H1 (cell line): ENCODE data around the gene CTBP2. TPM values are rescaled to one million over a fixed set of nuclear protein-coding genes. Genes with fewer than 3 reads are reported as not detected.

Experiments used
- CTCF ChIA-PET: fragments of 300-600 bp; sonication (Branson Sonifier 250); formaldehyde crosslinking; loops from one replicate; lab custom pipeline; 2021; ENCODE audit not compliant: partially characterized antibody; lab: Charles Lee
- POLR2A ChIA-PET: fragments of 300-600 bp; sonication (Branson Sonifier 250); formaldehyde crosslinking; loops from one replicate; lab custom pipeline; 2021; ENCODE audit warnings: inconsistent platforms; ENCODE audit not compliant: partially characterized antibody; lab: Charles Lee
- DNase-seq, 2 experiments: peaks; one replicate each; pipeline versions ENCODE4 v3.0.0 to v3.0.0-alpha.2; 2010 to 2022; ENCODE audit warnings: low spot score in 2 of 2, low read depth in 1 of 2, mixed read lengths in 1 of 2
- FAIRE-seq: peaks from 2 replicates; lab custom pipeline; 2011; peaks lifted over from hg19 to GRCh38; lab: Jason Lieb, UNC
- H2AFZ ChIP-seq: 2 replicates; pipeline ENCODE4 v1.8.1; 2012; ENCODE audit warnings: low read length, inconsistent platforms
- H2AK5ac ChIP-seq: 2 replicates; pipeline ENCODE4 v1.6.1; 2013; ENCODE audit warnings: low read depth, low read length
- H2BK120ac ChIP-seq: replicated peaks from 2 replicates; pipeline ENCODE3; 2013; ENCODE audit warnings: low read depth, low read length, inconsistent platforms
- H2BK12ac ChIP-seq: 2 replicates; pipeline ENCODE4 v1.6.1; 2013; ENCODE audit warnings: low read depth, low read length
- H2BK15ac ChIP-seq: 2 replicates; pipeline ENCODE4 v1.6.1; 2013; ENCODE audit warnings: low read length
- H2BK20ac ChIP-seq: 2 replicates; pipeline ENCODE4 v1.6.1; 2013; ENCODE audit warnings: low read length
- H2BK5ac ChIP-seq: 2 replicates; pipeline ENCODE4 v1.6.1; 2013; ENCODE audit warnings: low read depth, low read length
- H3K14ac ChIP-seq: 2 replicates; pipeline ENCODE4 v1.6.1; 2013; ENCODE audit warnings: inconsistent platforms; ENCODE audit not compliant: insufficient read length
- H3K18ac ChIP-seq: 2 replicates; pipeline ENCODE4 v1.6.1; 2013; ENCODE audit warnings: low read length; ENCODE audit errors: extremely low read depth
- H3K23ac ChIP-seq: 2 replicates; pipeline ENCODE4 v1.6.1; 2013; ENCODE audit warnings: inconsistent platforms; ENCODE audit not compliant: insufficient read length
- H3K23me2 ChIP-seq: 2 replicates; pipeline ENCODE4 v1.6.1; 2013; ENCODE audit warnings: low read depth, low read length
- H3K27ac ChIP-seq: 2 replicates; pipeline ENCODE4 v1.6.1; 2011; ENCODE audit warnings: low read depth, low read length, inconsistent platforms
- H3K27me3 ChIP-seq, 4 experiments: replicated peaks in 1 of 4; 1 replicate in 1 of 4; 2 replicates in 3 of 4; pipeline versions ENCODE4 v1.6.1 to v1.8.1; 2011 to 2013; ENCODE audit warnings: low read length in 3 of 4, mild to moderate bottlenecking in 3 of 4, inconsistent platforms in 2 of 4, mixed read lengths in 2 of 4, moderate library complexity in 1 of 4; ENCODE audit not compliant: control insufficient read depth in 3 of 4, insufficient read depth in 3 of 4; ENCODE audit errors: extremely low read depth in 1 of 4
- H3K36me3 ChIP-seq, 4 experiments: 2 replicates each; pipeline versions ENCODE4 v1.6.1 to v1.8.1; 2011 to 2013; ENCODE audit warnings: mild to moderate bottlenecking in 4 of 4, low read length in 3 of 4, moderate library complexity in 2 of 4, control low read depth in 1 of 4, inconsistent platforms in 1 of 4; ENCODE audit not compliant: insufficient read depth in 4 of 4, control insufficient read depth in 2 of 4
- H3K4ac ChIP-seq: replicated peaks from 2 replicates; pipeline ENCODE3; 2013; ENCODE audit warnings: low read length, low read depth, mixed read lengths, inconsistent platforms; ENCODE audit not compliant: insufficient read length
- H3K4me1 ChIP-seq, 4 experiments: replicated peaks in 1 of 4; 1 replicate in 1 of 4; 2 replicates in 3 of 4; pipeline versions ENCODE4 v1.6.1 to v1.8.1; 2011 to 2013; ENCODE audit warnings: low read length in 3 of 4, inconsistent platforms in 2 of 4, mixed read lengths in 1 of 4; ENCODE audit not compliant: insufficient read depth in 4 of 4, control insufficient read depth in 3 of 4
- H3K4me2 ChIP-seq, 2 experiments: 2 replicates each; pipeline versions ENCODE4 v1.6.1 to v1.8.1; 2011 to 2013; ENCODE audit warnings: low read depth in 2 of 2, low read length in 2 of 2, control low read depth in 1 of 2, inconsistent platforms in 1 of 2, mild to moderate bottlenecking in 1 of 2; ENCODE audit not compliant: insufficient read depth in 1 of 2
- H3K4me3 ChIP-seq, 4 experiments: fragments of 200-600, 300-600 bp in 1 of 4; sonication (generic), shearing (Covaris generic), sonication (Bioruptor Twin) in 1 of 4; 2 replicates each; pipeline versions ENCODE4 v1.5.1 to v1.8.1; 2011 to 2016; ENCODE audit warnings: low read length in 4 of 4, low read depth in 3 of 4, control low read depth in 2 of 4, inconsistent platforms in 2 of 4, mild to moderate bottlenecking in 2 of 4, mixed read lengths in 1 of 4, moderate library complexity in 1 of 4; ENCODE audit not compliant: insufficient read depth in 2 of 4; ENCODE audit errors: extremely low read depth in 1 of 4
- H3K56ac ChIP-seq: replicated peaks from 2 replicates; pipeline ENCODE3; 2013; ENCODE audit warnings: low read depth, mild to moderate bottlenecking, mixed read lengths, low read length, inconsistent platforms; ENCODE audit not compliant: insufficient read length
- H3K79me1 ChIP-seq: 2 replicates; pipeline ENCODE4 v1.6.1; 2013; ENCODE audit warnings: low read depth, low read length, control low read depth
- H3K79me2 ChIP-seq, 2 experiments: 2 replicates each; pipeline versions ENCODE4 v1.6.1 to v1.8.1; 2012 to 2013; ENCODE audit warnings: low read length in 2 of 2, mild to moderate bottlenecking in 2 of 2, inconsistent platforms in 1 of 2; ENCODE audit not compliant: insufficient read depth in 2 of 2, control insufficient read depth in 1 of 2
- H3K9ac ChIP-seq, 4 experiments: replicated peaks in 1 of 4; 1 replicate in 1 of 4; 2 replicates in 3 of 4; pipeline versions ENCODE4 v1.6.1 to v1.8.1; 2011 to 2013; ENCODE audit warnings: low read depth in 3 of 4, low read length in 3 of 4, control low read depth in 2 of 4, mild to moderate bottlenecking in 2 of 4, moderate library complexity in 2 of 4, inconsistent platforms in 1 of 4; ENCODE audit errors: extremely low read depth in 1 of 4
- H3K9me3 ChIP-seq, 2 experiments: 2 replicates each; pipeline versions ENCODE4 v1.6.1 to v1.8.1; 2012 to 2013; ENCODE audit warnings: mild to moderate bottlenecking in 2 of 2, moderate library complexity in 2 of 2, control low read depth in 1 of 2, inconsistent platforms in 1 of 2, low read depth in 1 of 2, low read length in 1 of 2, mixed read lengths in 1 of 2; ENCODE audit not compliant: insufficient read depth in 2 of 2
- H4K20me1 ChIP-seq, 2 experiments: replicated peaks in 1 of 2; 2 replicates each; pipeline versions ENCODE3 to v1.8.1; 2011 to 2013; ENCODE audit warnings: inconsistent platforms in 2 of 2, low read length in 2 of 2, mild to moderate bottlenecking in 1 of 2; ENCODE audit not compliant: insufficient read depth in 2 of 2, control insufficient read depth in 1 of 2
- H4K5ac ChIP-seq: 2 replicates; pipeline ENCODE4 v1.6.1; 2013; ENCODE audit warnings: low read length, low read depth, mixed read lengths, inconsistent platforms; ENCODE audit not compliant: insufficient read length
- H4K8ac ChIP-seq: 2 replicates; pipeline ENCODE4 v1.8.0; 2013; ENCODE audit warnings: mild to moderate bottlenecking, moderate library complexity, low read length, inconsistent platforms; ENCODE audit not compliant: insufficient read depth; ENCODE audit errors: extremely low read depth
- H4K91ac ChIP-seq: replicated peaks from 2 replicates; pipeline ENCODE3; 2013; ENCODE audit warnings: low read length, mixed read lengths, inconsistent platforms; ENCODE audit not compliant: insufficient read length
- GABPA ChIP-seq: IDR thresholded peaks from 2 replicates; pipeline ENCODE4 v1.6.1; 2011; ENCODE audit warnings: mild to moderate bottlenecking, low read length, moderate library complexity, borderline replicate concordance; ENCODE audit not compliant: insufficient read depth
- KDM1A ChIP-seq: fragments of 200-600, 300-600 bp; sonication (generic); IDR thresholded peaks from 2 replicates; pipeline ENCODE4 v1.7.1; 2016; ENCODE audit warnings: mild to moderate bottlenecking, low read length, borderline replicate concordance
- KDM4A ChIP-seq: IDR thresholded peaks from one replicate; pipeline ENCODE4 v1.7.1; 2012; ENCODE audit warnings: low read depth, mild to moderate bottlenecking, moderate library complexity, low read length, inconsistent platforms; ENCODE audit not compliant: severe bottlenecking
- POLR2AphosphoS5 ChIP-seq: IDR thresholded peaks from 2 replicates; pipeline ENCODE4 v1.6.1; 2011; ENCODE audit warnings: low read depth, low read length
- SIN3A ChIP-seq, 2 experiments: IDR thresholded peaks in 1 of 2; conservative IDR thresholded peaks in 1 of 2; 2 replicates each; pipeline ENCODE4 v1.6.1; 2011 to 2012; ENCODE audit warnings: low read length in 2 of 2, improper control_type of control experiment in 1 of 2, low read depth in 1 of 2, mild to moderate bottlenecking in 1 of 2
- WGBS, 2 experiments: shearing (Covaris generic) in 1 of 2; methylation state at CpG; one replicate each; pipeline versions ENCODE4 v1.1.6 to v1.1.7; 2013 to 2015; ENCODE audit warnings: low lambda C conversion rate in 2 of 2, mixed read lengths in 2 of 2, inconsistent platforms in 1 of 2, low coverage in 1 of 2, missing lambda C conversion rate in 1 of 2; ENCODE audit not compliant: insufficient replicate concordance in 2 of 2, insufficient coverage in 1 of 2, insufficient read length in 1 of 2; ENCODE audit errors: extremely low coverage in 1 of 2, missing lambda C conversion rate in 1 of 2; 5-methylcytosine and 5-hydroxymethylcytosine counted together
- polyA plus RNA-seq, 7 experiments: library from polyadenylated mRNA; depleted of rRNA in 3 of 7; stranded (reverse) in 5 of 7; unstranded in 2 of 7; fragments of >200 nt in 5 of 7; fragments of 200-250 nt in 2 of 7; gene quantifications; 1 replicate in 5 of 7; 2 replicates in 1 of 7; 4 replicates in 1 of 7; pipeline versions ENCODE4 v1.2.1 to v1.2.3, GENCODE V29; 2011 to 2013; ENCODE audit warnings: missing spikeins in 2 of 7, mixed read lengths in 2 of 7
- total RNA-seq: library from RNA; stranded (reverse); fragmentation: NEBNext Ultra II Directional; extraction: Animal tissue kit (Norgen Biotek cat#: 25700); gene quantifications from 2 replicates; pipeline ENCODE4 v1.2.1, GENCODE V29; 2021

CTBP2 gene
- total and polyA plus RNA-seq, 2 of the 8 experiments (the other 6 are each of a cell fraction or from before 2014, with no cell fraction given): 208 to 221 TPM

DNA sequence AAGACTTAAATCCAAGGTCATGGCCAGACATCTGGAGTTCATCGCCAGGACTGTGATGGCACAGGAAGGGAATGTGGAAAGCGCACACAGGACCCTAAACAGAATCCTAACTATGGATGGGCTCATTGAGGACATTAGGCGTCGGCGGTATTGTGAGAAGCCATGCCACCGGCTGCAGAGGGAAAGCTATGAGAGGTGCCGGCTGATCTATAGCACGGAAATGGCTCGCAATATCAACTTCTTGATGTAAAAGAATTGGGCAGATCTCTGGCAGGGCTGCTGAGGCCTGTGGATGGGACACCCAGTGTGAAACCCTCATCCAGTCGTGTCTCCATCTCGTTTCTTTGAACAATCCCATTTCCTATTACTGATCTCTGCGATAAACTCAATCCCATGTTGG is 6.3 kb upstream of the CTBP2 start:
- Histone ChIP-seq H3K23ac (no peak overlapping the region), H3K4ac (no peak overlapping the region), H3K79me1 (no peaks in the 10 kb centered on the region), H4K8ac (no peak overlapping the region), H3K14ac (no peak overlapping the region), H3K4me3 (no peak overlapping the region), H3K18ac (peak overlapping the region; percentile 32; the same call in 1 of the 2 replicates), H3K36me3 (no peaks in the 10 kb centered on the region), H3K9ac (no peak overlapping the region), H2BK12ac (no peak overlapping the region), H3K4me2 (no peak overlapping the region), H2BK5ac (no peak overlapping the region), H3K56ac (no peak overlapping the region), H2BK15ac (peak overlapping the region; percentile 90), H4K20me1 (peaks cover 0 to 2% of the 10 kb centered on the region in 2 experiments), H2AFZ (no peak overlapping the region), H4K91ac (no peak overlapping the region), H3K23me2 (peaks cover 7% of the 10 kb centered on the region; the same call in 1 of the 2 replicates), H3K9me3 (no peaks in the 10 kb centered on the region), H2BK20ac (no peak overlapping the region), H3K4me1 (peaks cover 0 to 7% (median 3%) of the 10 kb centered on the region in 4 experiments; a peak in 4 of 7 replicates), H4K5ac (no peak overlapping the region), H3K27me3 (no peaks in the 10 kb centered on the region), H3K79me2 (peaks cover 0 to 5% of the 10 kb centered on the region in 2 experiments; a peak in 1 of 4 replicates), H2AK5ac (no peak overlapping the region), H3K27ac (no peak overlapping the region), H2BK120ac (no peak overlapping the region)
- FAIRE-seq: no peak
- WGBS, 2 experiments: 91% methylated on average over 12 of the region's 12 CpGs; no CpG with 5 or more reads in 1 of the 2 experiments
- no peak for TF ChIP-seq KDM1A
- no peak for TF ChIP-seq SIN3A (conservative IDR thresholded peaks at IDR 0.05 in 1 of 2, IDR thresholded peaks at IDR 0.05 in 1 of 2; ENCODE audit: low read depth in 1 of 2, low read length in 2 of 2)
- TF ChIP-seq POLR2AphosphoS5: no peak
- TF ChIP-seq KDM4A: no peak
- TF ChIP-seq GABPA: no peak
- ChIA-PET CTCF (interaction anchor here (1.0 to 2.4 kb wide), 2 partner anchors 51 to 177 kb away, joined by 4 to 8 read pairs; no protein-coding TSS in a partner anchor), POLR2A (interaction anchor here (1.4 kb wide), 1 partner anchor 14 kb away, joined by 4 read pairs; no protein-coding TSS in a partner anchor)
- no peak for DNase-seq
